CD4-positive, alpha-beta memory T cell (primary cell): ENCODE results near the gene NCOA3. TPM values are rescaled to one million over a fixed set of nuclear protein-coding genes. Genes with fewer than 3 reads are reported as not detected.

Source experiments
- CTCF ChIA-PET: fragments of 350-600 bp; sonication (Branson Sonifier 250); formaldehyde crosslinking; loops from one replicate; lab custom pipeline; 2021; ENCODE audit warnings: inconsistent platforms; ENCODE audit not compliant: partially characterized antibody; lab: Charles Lee
- POLR2A ChIA-PET: fragments of 350-600 bp; sonication (Branson Sonifier 250); formaldehyde crosslinking; loops from one replicate; lab custom pipeline; 2021; ENCODE audit not compliant: partially characterized antibody; lab: Charles Lee
- DNase-seq, 5 donors: peaks; one replicate each; pipeline versions ENCODE4 v3.0.0 to v3.0.0-alpha.2; 2020 to 2022; ENCODE audit warnings: mixed read lengths in 1 of 5
- H3K27ac ChIP-seq: one replicate; pipeline ENCODE4 v1.7.0; 2013; ENCODE audit warnings: low read depth, low read length
- H3K27me3 ChIP-seq: 2 replicates; pipeline ENCODE4 v1.7.0; 2013; ENCODE audit warnings: mild to moderate bottlenecking, low read length, moderate library complexity; ENCODE audit not compliant: insufficient read depth
- H3K36me3 ChIP-seq: 2 replicates; pipeline ENCODE4 v1.7.0; 2013; ENCODE audit warnings: mild to moderate bottlenecking, low read length, moderate library complexity; ENCODE audit not compliant: insufficient read depth
- H3K4me1 ChIP-seq: 2 replicates; pipeline ENCODE4 v1.7.0; 2013; ENCODE audit warnings: mild to moderate bottlenecking, low read length, moderate library complexity; ENCODE audit not compliant: insufficient read depth
- H3K4me3 ChIP-seq, 2 donors: one replicate each; pipeline ENCODE4 v1.7.0; 2013; ENCODE audit warnings: low read length in 2 of 2, mild to moderate bottlenecking in 1 of 2
- H3K9me3 ChIP-seq, 2 donors: one replicate each; pipeline ENCODE4 v1.7.0; 2013; ENCODE audit warnings: low read length in 2 of 2, control low read depth in 1 of 2; ENCODE audit not compliant: control insufficient read depth in 1 of 2
- H3K27ac Mint-ChIP-seq, 7 donors: one replicate each; pipeline ENCODE4 v1.8.0; 2020 to 2021; ENCODE audit warnings: mixed read lengths in 7 of 7, mild to moderate bottlenecking in 6 of 7, inconsistent platforms in 3 of 7, moderate library complexity in 3 of 7
- H3K27me3 Mint-ChIP-seq, 2 donors: one replicate each; pipeline ENCODE4 v1.8.0; 2020 to 2021; ENCODE audit warnings: mixed read lengths in 2 of 2
- H3K36me3 Mint-ChIP-seq, 2 donors: one replicate each; pipeline ENCODE4 v1.8.0; 2020 to 2021; ENCODE audit warnings: mixed read lengths in 2 of 2, inconsistent platforms in 1 of 2, mild to moderate bottlenecking in 1 of 2
- H3K4me1 Mint-ChIP-seq, 4 donors: one replicate each; pipeline ENCODE4 v1.8.0; 2020 to 2021; ENCODE audit warnings: mixed read lengths in 4 of 4, mild to moderate bottlenecking in 1 of 4
- H3K4me3 Mint-ChIP-seq, 8 donors: one replicate each; pipeline ENCODE4 v1.8.0; 2020 to 2021; ENCODE audit warnings: mixed read lengths in 8 of 8, mild to moderate bottlenecking in 7 of 8, moderate library complexity in 6 of 8, inconsistent platforms in 3 of 8
- H3K9me3 Mint-ChIP-seq, 8 donors: one replicate each; pipeline ENCODE4 v1.8.0; 2020 to 2021; ENCODE audit warnings: mixed read lengths in 8 of 8, mild to moderate bottlenecking in 5 of 8, inconsistent platforms in 3 of 8, moderate library complexity in 1 of 8
- intact Hi-C: fragments of 100-400 bp; cut with micrococcal nuclease; formaldehyde crosslinking; loops from one replicate; pipeline ENCODE4 v1.15.1; 2023
- polyA plus RNA-seq, 2 donors: library from polyadenylated mRNA; unstranded; fragments of 300-500 nt; fragmentation: Illumina TruSeq; gene quantifications; one replicate each; pipeline ENCODE4 v1.2.3, GENCODE V29; 2021
- total RNA-seq, 2 experiments: library from RNA; stranded (reverse); gene quantifications; one replicate each; pipeline ENCODE4 v1.2.3, GENCODE V29; 2021

NCOA3 gene
- total and polyA plus RNA-seq, 4 experiments from 2014 or later = 7.0 to 74.7 (median 46.2) TPM

GRCh38 chr20:47606414-47606982 is 104.8 kb downstream of the NCOA3 start:
- ChIA-PET CTCF (no interaction called here), POLR2A (no interaction called here)
- no peaks in the 10 kb centered on the region for H3K9me3 Mint-ChIP-seq
- H3K4me3 Mint-ChIP-seq = peak overlapping the region in 5 of 8 donors; percentile 26 to 59 (median 51)
- H3K4me1 Mint-ChIP-seq = peaks cover 61 to 91% (median 75%) of the 10 kb centered on the region in 4 donors
- no peak for DNase-seq
- Histone ChIP-seq H3K27me3 (no peaks in the 10 kb centered on the region), H3K27ac (no peak overlapping the region), H3K36me3 (no peaks in the 10 kb centered on the region), H3K4me1 (peaks cover 78% of the 10 kb centered on the region), H3K9me3 (no peaks in the 10 kb centered on the region), H3K4me3 (no peak overlapping the region)
- peak overlapping the region in 6 of 7 donors; percentile 44 to 84 (median 64) for H3K27ac Mint-ChIP-seq
- no peaks in the 10 kb centered on the region for H3K27me3 Mint-ChIP-seq
- intact Hi-C loops = loop anchor here (10.0 kb wide), 1 partner anchor 52 kb away; no protein-coding TSS in a partner anchor
- peaks cover 6 to 16% of the 10 kb centered on the region in 2 donors for H3K36me3 Mint-ChIP-seq

DNA sequence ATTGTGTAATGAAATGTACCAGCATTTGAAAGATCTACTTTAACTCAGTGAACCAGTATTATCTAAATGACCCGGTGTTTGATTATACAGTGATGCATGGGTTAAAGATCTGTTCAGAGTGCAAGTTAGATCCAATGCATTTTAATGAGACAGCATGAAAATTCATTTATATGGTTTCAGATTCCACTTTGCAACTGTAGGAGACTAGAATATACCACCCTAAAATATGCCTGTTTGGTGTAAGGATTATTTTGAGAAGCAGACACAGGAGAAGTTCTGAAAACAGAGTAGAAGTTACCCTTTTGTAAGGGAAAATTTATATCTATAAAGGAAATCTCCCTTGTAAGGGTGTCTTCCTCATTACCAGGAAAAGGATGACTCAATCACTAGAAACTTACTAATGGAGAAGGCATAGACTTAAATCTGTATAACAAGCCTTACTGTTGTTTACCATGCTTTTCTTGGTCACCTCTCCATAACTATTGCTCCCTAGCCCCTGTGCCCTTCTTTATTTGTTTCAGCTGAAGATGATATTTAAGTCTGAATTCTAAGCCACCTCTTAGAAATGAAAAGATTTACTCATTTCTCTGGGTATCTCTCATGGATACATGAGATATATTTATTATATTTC is 105.4 kb downstream of the NCOA3 start:
- DNase-seq = no peak
- no peaks in the 10 kb centered on the region for H3K27me3 ChIP-seq
- no peaks in the 10 kb centered on the region for H3K9me3 ChIP-seq
- Mint-ChIP-seq H3K4me3 (peak overlapping the region in 7 of 8 donors; percentile 7 to 59 (median 41)), H3K36me3 (peaks cover 6 to 16% of the 10 kb centered on the region in 2 donors), H3K4me1 (peaks cover 60 to 88% (median 75%) of the 10 kb centered on the region in 4 donors), H3K27me3 (no peaks in the 10 kb centered on the region), H3K27ac (peak overlapping the region in 6 of 7 donors; percentile 44 to 94 (median 74)), H3K9me3 (no peaks in the 10 kb centered on the region)
- intact Hi-C loops = loop anchor here (10.0 kb wide), 1 partner anchor 52 kb away; no protein-coding TSS in a partner anchor
- H3K4me1 ChIP-seq = peaks cover 82% of the 10 kb centered on the region
- no peaks in the 10 kb centered on the region for H3K36me3 ChIP-seq
- H3K27ac ChIP-seq = no peak overlapping the region
- no peak overlapping the region for H3K4me3 ChIP-seq
- ChIA-PET CTCF (no interaction called here), POLR2A (no interaction called here)

DNA sequence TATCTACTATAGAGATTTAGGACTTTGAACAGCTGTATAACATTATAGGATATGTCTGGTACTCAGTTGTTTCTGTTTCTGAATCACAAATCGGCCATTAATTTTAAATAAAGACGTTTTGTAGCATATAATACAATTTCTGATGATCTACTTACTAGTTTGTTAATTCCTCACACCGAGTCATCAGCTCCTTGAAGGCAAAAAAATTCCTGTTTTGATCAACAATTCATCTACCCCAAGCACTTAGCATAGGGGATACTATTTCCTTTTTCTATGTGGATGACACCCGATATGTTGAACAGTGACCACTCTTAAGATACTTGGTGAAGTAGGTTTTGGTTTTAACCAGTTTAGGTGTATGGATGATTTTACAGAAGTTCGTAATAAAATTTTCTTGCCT is 107.3 kb downstream of the NCOA3 start:
- H3K27ac Mint-ChIP-seq = peak overlapping the region; percentile 24 to 97 (median 79)
- Histone ChIP-seq H3K4me3 (no peak overlapping the region), H3K36me3 (no peaks in the 10 kb centered on the region), H3K27me3 (no peaks in the 10 kb centered on the region), H3K4me1 (peaks cover 73% of the 10 kb centered on the region), H3K9me3 (no peaks in the 10 kb centered on the region), H3K27ac (no peak overlapping the region)
- CTCF ChIA-PET = interaction anchor here (1.6 to 3.9 kb wide), 6 partner anchors 9 to 336 kb away, joined by 3 to 17 read pairs (median 10); no protein-coding TSS in a partner anchor
- H3K9me3 Mint-ChIP-seq = no peaks in the 10 kb centered on the region
- DNase-seq = no peak
- peak overlapping the region in 4 of 8 donors; percentile 16 to 48 (median 36) for H3K4me3 Mint-ChIP-seq
- intact Hi-C loops = loop anchor here (10.0 kb wide), 1 partner anchor 54 kb away; no protein-coding TSS in a partner anchor
- POLR2A ChIA-PET = interaction anchor here (1.1 kb wide), 1 partner anchor 106 kb away, joined by 5 read pairs; no protein-coding TSS in a partner anchor
- no peaks in the 10 kb centered on the region for H3K27me3 Mint-ChIP-seq
- H3K4me1 Mint-ChIP-seq = peaks cover 55 to 84% (median 67%) of the 10 kb centered on the region in 4 donors
- peaks cover 2 to 10% of the 10 kb centered on the region in 2 donors for H3K36me3 Mint-ChIP-seq

DNA sequence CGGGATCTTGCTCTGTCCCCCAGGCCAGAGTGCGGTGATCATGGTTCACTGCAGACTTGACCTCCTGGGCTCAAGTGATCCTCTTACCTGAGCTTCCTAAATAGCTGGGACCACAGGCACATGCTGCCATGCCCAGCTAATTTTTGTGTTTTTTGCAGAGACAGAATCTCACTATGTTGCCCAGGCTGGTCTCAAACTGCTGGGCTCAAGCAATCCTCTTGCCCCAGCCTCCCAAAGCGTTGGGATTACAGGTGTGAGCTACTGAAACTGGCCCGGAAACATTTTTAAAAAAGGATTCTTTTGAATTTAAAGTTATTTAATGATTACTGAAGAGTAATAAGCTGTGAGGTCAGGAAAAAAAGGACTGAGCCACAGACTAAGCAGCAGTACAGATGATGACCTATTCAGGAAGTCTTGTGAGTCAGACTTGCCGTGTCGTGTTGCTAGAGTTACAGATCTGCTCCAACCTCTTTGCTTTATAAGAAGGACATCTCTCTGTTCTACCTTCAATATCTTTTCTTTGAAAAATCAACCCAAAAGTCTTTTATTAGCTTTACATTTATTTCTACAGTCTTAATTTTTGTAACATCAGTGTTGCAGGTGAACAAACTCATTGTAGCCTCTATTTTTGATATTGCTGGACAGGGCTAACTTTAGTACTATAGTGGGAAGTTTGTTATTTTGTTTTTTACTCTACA is 108.7 kb downstream of the NCOA3 start:
- H3K27ac ChIP-seq = peak overlapping the region; percentile 33

GRCh38 chr20:47610945-47611250 is 109.2 kb downstream of the NCOA3 start:
- H3K9me3 ChIP-seq = no peaks in the 10 kb centered on the region
- no peak overlapping the region for H3K4me3 ChIP-seq
- Mint-ChIP-seq H3K9me3 (no peaks in the 10 kb centered on the region), H3K27ac (peak overlapping the region; percentile 77 to 97 (median 94)), H3K4me1 (peaks cover 48 to 72% (median 61%) of the 10 kb centered on the region in 4 donors), H3K27me3 (no peaks in the 10 kb centered on the region), H3K36me3 (peaks cover 4 to 13% of the 10 kb centered on the region in 2 donors), H3K4me3 (peak overlapping the region in 4 of 8 donors; percentile 61 to 85 (median 72))
- CTCF ChIA-PET = interaction anchor here (0.8 to 3.9 kb wide), 6 partner anchors 8 to 227 kb away, joined by 3 to 17 read pairs (median 10); no protein-coding TSS in a partner anchor
- POLR2A ChIA-PET = interaction anchor here (0.8 to 2.1 kb wide), 3 partner anchors 10 to 256 kb away, joined by 3 to 7 read pairs (median 3); partner anchors contain the start of gene NCOA3
- intact Hi-C loops = loop anchor here (5.0 to 10.0 kb wide), 2 partner anchors 109 to 196 kb away; partner anchors contain the start of gene NCOA3
- H3K36me3 ChIP-seq = no peaks in the 10 kb centered on the region
- peak overlapping the region; percentile 28 for H3K27ac ChIP-seq
- no peaks in the 10 kb centered on the region for H3K27me3 ChIP-seq
- peaks cover 60% of the 10 kb centered on the region for H3K4me1 ChIP-seq
- peak; percentile 5 to 54 (median 19) for DNase-seq

More for the DNA sequence above, 108.7 kb downstream of the NCOA3 start:
- no peaks in the 10 kb centered on the region for H3K9me3 ChIP-seq
- no peaks in the 10 kb centered on the region for H3K36me3 ChIP-seq
- no peaks in the 10 kb centered on the region for H3K27me3 ChIP-seq
- H3K4me1 ChIP-seq = peaks cover 65% of the 10 kb centered on the region
- Mint-ChIP-seq H3K9me3 (no peaks in the 10 kb centered on the region), H3K36me3 (peaks cover 4 to 13% of the 10 kb centered on the region in 2 donors), H3K27ac (peak overlapping the region; percentile 77 to 97 (median 94)), H3K4me1 (peaks cover 53 to 77% (median 66%) of the 10 kb centered on the region in 4 donors), H3K27me3 (no peaks in the 10 kb centered on the region), H3K4me3 (peak overlapping the region in 7 of 8 donors; percentile 18 to 85 (median 61))
- H3K4me3 ChIP-seq = no peak overlapping the region
- intact Hi-C loops = loop anchor here (5.0 to 10.0 kb wide), 2 partner anchors 108 to 196 kb away; partner anchors contain the start of gene NCOA3
- DNase-seq = peak; percentile 30 to 93 (median 44)
- ChIA-PET POLR2A (interaction anchor here (0.8 to 2.1 kb wide), 3 partner anchors 10 to 256 kb away, joined by 3 to 7 read pairs (median 3); partner anchors contain the start of gene NCOA3), CTCF (interaction anchor here (0.8 to 3.9 kb wide), 9 partner anchors 8 to 338 kb away, joined by 3 to 17 read pairs (median 8); no protein-coding TSS in a partner anchor)

GRCh38 chr20:47611785-47612184 is 110.1 kb downstream of the NCOA3 start:
- intact Hi-C loops = loop anchor here (5.0 to 10.0 kb wide), 2 partner anchors 109 to 197 kb away; partner anchors contain the start of gene NCOA3
- Histone ChIP-seq H3K36me3 (no peaks in the 10 kb centered on the region), H3K9me3 (no peaks in the 10 kb centered on the region), H3K27me3 (no peaks in the 10 kb centered on the region), H3K4me3 (no peak overlapping the region), H3K4me1 (peaks cover 51% of the 10 kb centered on the region), H3K27ac (no peak overlapping the region)
- H3K4me1 Mint-ChIP-seq = peaks cover 43 to 67% (median 56%) of the 10 kb centered on the region in 4 donors
- H3K9me3 Mint-ChIP-seq = no peaks in the 10 kb centered on the region
- DNase-seq = no peak
- POLR2A ChIA-PET = interaction anchor here (2.1 kb wide), 1 partner anchor 110 kb away, joined by 7 read pairs; the partner anchor contains the start of gene NCOA3
- H3K4me3 Mint-ChIP-seq = no peak overlapping the region
- CTCF ChIA-PET = interaction anchor here (1.3 to 3.9 kb wide), 2 partner anchors 9 to 228 kb away, joined by 3 to 17 read pairs; no protein-coding TSS in a partner anchor
- H3K27ac Mint-ChIP-seq = peak overlapping the region in 6 of 7 donors; percentile 1 to 97 (median 61)
- peaks cover 4 to 12% of the 10 kb centered on the region in 2 donors for H3K36me3 Mint-ChIP-seq
- no peaks in the 10 kb centered on the region for H3K27me3 Mint-ChIP-seq
